K562 (cell line): ENCODE data around the gene POU3F3. TPM values are rescaled to one million over a fixed set of nuclear protein-coding genes. Genes with fewer than 3 reads are reported as not detected.
A peak's percentile ranks its signal among the peaks of the same experiment; 100 is the strongest.

Source experiments
- ATAC-seq: fragments of 200-7000 bp; cut with Tn5 transposase; 3 replicates; pipeline ENCODE4 v1.9.1; 2020; ENCODE audit warnings: moderate library complexity
- BruUV-seq: library from RNA; stranded (reverse); fragments of 400-500 nt; replicated peaks from 2 replicates; lab custom pipeline; 2021; lab: Mats Ljungman, UMichigan
- CTCF ChIA-PET: fragments of 300-600 bp; formaldehyde crosslinking; extraction: SDS; loops from one replicate; lab custom pipeline; 2021; ENCODE audit warnings: low intra/inter-chr PET ratio; lab: Yijun Ruan, JAX
- POLR2A ChIA-PET: fragments of 300-600, 350-650 bp; sonication (Branson Sonifier 250); formaldehyde crosslinking; extraction: SDS; loops from one replicate; lab custom pipeline; 2021; ENCODE audit warnings: antibody characterized with exemption, inconsistent platforms; lab: Yijun Ruan, JAX
- DNase-seq, 4 experiments: peaks; one replicate each; pipeline versions ENCODE4 v3.0.0 to v3.0.0-alpha.2; 2011 to 2018; ENCODE audit warnings: low spot score in 3 of 4, mixed read lengths in 3 of 4; ENCODE audit errors: extremely low read depth in 1 of 4
- FAIRE-seq: peaks from 2 replicates; lab custom pipeline; 2011; peaks lifted over from hg19 to GRCh38; lab: Jason Lieb, UNC
- H2AFZ ChIP-seq: 2 replicates; pipeline ENCODE4 v1.6.0; 2011; ENCODE audit warnings: low read depth, low read length, control low read depth, inconsistent platforms
- H3K27ac ChIP-seq: fragments of 200-600 bp; 3 replicates; pipeline ENCODE4 v1.8.0; 2011; ENCODE audit warnings: low read depth, mild to moderate bottlenecking, control low read depth, inconsistent platforms, low read length, moderate library complexity, mixed read lengths; ENCODE audit errors: extremely low read depth
- H3K27me3 ChIP-seq, 2 experiments: fragments of 300-600 bp in 1 of 2; 2 replicates in 1 of 2; 3 replicates in 1 of 2; pipeline versions ENCODE4 v1.6.0 to v1.8.0; 2011; ENCODE audit warnings: inconsistent platforms in 2 of 2, low read length in 2 of 2, mild to moderate bottlenecking in 1 of 2, mixed read lengths in 1 of 2, moderate library complexity in 1 of 2; ENCODE audit not compliant: control insufficient read depth in 2 of 2, insufficient read depth in 2 of 2
- H3K36me3 ChIP-seq: fragments of 300-600 bp; 3 replicates; pipeline ENCODE4 v1.8.0; 2011; ENCODE audit warnings: mild to moderate bottlenecking, low read length, inconsistent platforms; ENCODE audit not compliant: control insufficient read depth, insufficient read depth
- H3K4me1 ChIP-seq, 2 experiments: fragments of 200-600 bp in 1 of 2; replicated peaks in 1 of 2; 2 replicates in 1 of 2; 3 replicates in 1 of 2; pipeline versions ENCODE4 v1.5.1 to v1.8.0; 2011; ENCODE audit warnings: inconsistent platforms in 2 of 2, low read length in 2 of 2, mild to moderate bottlenecking in 1 of 2, mixed read lengths in 1 of 2, moderate library complexity in 1 of 2; ENCODE audit not compliant: control insufficient read depth in 2 of 2, insufficient read depth in 2 of 2
- H3K4me2 ChIP-seq: 2 replicates; pipeline ENCODE4 v1.6.1; 2011; ENCODE audit warnings: low read length, control low read depth, inconsistent platforms, mixed read lengths; ENCODE audit not compliant: insufficient read depth
- H3K4me3 ChIP-seq: fragments of 200-600 bp; sonication (generic), shearing (Covaris generic); 2 replicates; pipeline ENCODE4 v1.5.1; 2016; ENCODE audit warnings: control low read depth, inconsistent platforms
- H3K79me2 ChIP-seq: fragments of 200-600 bp; 3 replicates; pipeline ENCODE4 v1.8.0; 2011; ENCODE audit warnings: low read length, inconsistent platforms; ENCODE audit not compliant: control insufficient read depth, insufficient read depth
- H3K9ac ChIP-seq, 2 experiments: 2 replicates each; pipeline versions ENCODE4 v1.6.0 to v1.6.1; 2011; ENCODE audit warnings: low read depth in 2 of 2, low read length in 2 of 2, control low read depth in 1 of 2, inconsistent platforms in 1 of 2, mild to moderate bottlenecking in 1 of 2, mixed read lengths in 1 of 2; ENCODE audit not compliant: insufficient read depth in 1 of 2
- H3K9me1 ChIP-seq: one replicate; pipeline ENCODE4 v1.6.0; 2011; ENCODE audit warnings: inconsistent platforms, mild to moderate bottlenecking, low read length, moderate library complexity; ENCODE audit not compliant: control insufficient read depth, insufficient read depth
- H3K9me3 ChIP-seq: replicated peaks from 2 replicates; pipeline ENCODE4 v1.5.1; 2011; ENCODE audit warnings: low read depth, low read length, inconsistent platforms; ENCODE audit not compliant: control insufficient read depth, insufficient read depth
- H4K20me1 ChIP-seq: replicated peaks from 2 replicates; pipeline ENCODE4 v1.6.1; 2011; ENCODE audit warnings: low read length, inconsistent platforms, mixed read lengths; ENCODE audit not compliant: control insufficient read depth, insufficient read depth
- PHF20 ChIP-seq: fragments of 450-650 bp; IDR thresholded peaks from 2 replicates; pipeline ENCODE4 v1.6.1; 2018; ENCODE audit not compliant: partially characterized antibody
- WGBS: fragments of 100-300 bp; shearing (Covaris generic); methylation state at CpG from one replicate; pipeline ENCODE4 v1.1.6; 2016; ENCODE audit warnings: low coverage, mixed read lengths; ENCODE audit not compliant: insufficient coverage; ENCODE audit errors: missing lambda C conversion rate; 5-methylcytosine and 5-hydroxymethylcytosine counted together
- in situ Hi-C: fragments of 300-500 bp; cut with MboI; formaldehyde crosslinking; loops from 4 replicates; pipeline ENCODE4 v1.15.0; 2018; ENCODE audit warnings: inconsistent platforms, mixed read lengths
- intact Hi-C: fragments of 100-400 bp; cut with micrococcal nuclease; formaldehyde crosslinking; loops from 2 replicates; pipeline ENCODE4 v1.14.2; 2022
- polyA plus RNA-seq, 8 experiments: library from polyadenylated mRNA; depleted of rRNA in 4 of 8; stranded (reverse) in 5 of 8; unstranded in 3 of 8; fragments of >200 nt; fragmentation: Nextera tagmentation in 2 of 8; fragmentation: Illumina TruSeq in 1 of 8; extraction: Ambion mirVana in 2 of 8; extraction: Trizol in 1 of 8; gene quantifications; 2 replicates each; pipeline versions ENCODE4 v1.2.1 to v1.2.3, GENCODE V29; 2011 to 2014; ENCODE audit warnings: inconsistent platforms in 1 of 8, missing spikeins in 1 of 8
- total RNA-seq, 7 experiments: library from RNA; depleted of rRNA in 6 of 7; stranded (reverse); fragments of >200 nt in 6 of 7; fragmentation: Illumina TruSeq in 2 of 7; extraction: Trizol in 2 of 7; gene quantifications; 2 replicates each; pipeline versions ENCODE4 v1.2.1 to v1.2.3, GENCODE V29; 2011 to 2021; ENCODE audit warnings: low replicate concordance in 1 of 7
- TF ChIP-seq, protein P1 (sequence below): fragments of 450-650 bp; IDR thresholded peaks from 2 replicates; pipeline ENCODE4 v1.6.1; 2018; ENCODE audit not compliant: partially characterized antibody

The POU3F3 gene
- total and polyA plus RNA-seq, 9 of the 15 experiments (the other 6 are each of a cell fraction or from before 2014, with no cell fraction given) = not detected

DNA sequence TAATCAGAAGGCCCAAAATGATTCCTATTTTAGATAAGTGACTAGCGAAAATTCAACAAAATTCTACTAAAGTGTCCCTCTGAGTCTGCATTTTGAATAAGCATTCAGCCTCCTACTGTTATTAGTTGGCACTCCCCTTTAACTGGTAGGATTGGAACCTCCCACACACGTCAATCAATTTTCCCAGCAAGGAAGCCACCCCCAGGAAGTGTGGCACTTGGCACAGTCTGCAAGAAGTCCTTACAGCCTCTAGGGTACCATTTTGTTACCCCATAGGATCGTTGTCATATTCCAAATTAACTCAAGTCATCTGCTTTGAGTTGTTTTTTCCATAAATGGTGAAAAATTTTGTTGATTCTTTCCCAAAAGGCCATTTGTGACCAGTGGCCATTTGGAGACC is 33.8 kb upstream of the POU3F3 start:
- no peak for DNase-seq
- TF ChIP-seq, protein P1, sequence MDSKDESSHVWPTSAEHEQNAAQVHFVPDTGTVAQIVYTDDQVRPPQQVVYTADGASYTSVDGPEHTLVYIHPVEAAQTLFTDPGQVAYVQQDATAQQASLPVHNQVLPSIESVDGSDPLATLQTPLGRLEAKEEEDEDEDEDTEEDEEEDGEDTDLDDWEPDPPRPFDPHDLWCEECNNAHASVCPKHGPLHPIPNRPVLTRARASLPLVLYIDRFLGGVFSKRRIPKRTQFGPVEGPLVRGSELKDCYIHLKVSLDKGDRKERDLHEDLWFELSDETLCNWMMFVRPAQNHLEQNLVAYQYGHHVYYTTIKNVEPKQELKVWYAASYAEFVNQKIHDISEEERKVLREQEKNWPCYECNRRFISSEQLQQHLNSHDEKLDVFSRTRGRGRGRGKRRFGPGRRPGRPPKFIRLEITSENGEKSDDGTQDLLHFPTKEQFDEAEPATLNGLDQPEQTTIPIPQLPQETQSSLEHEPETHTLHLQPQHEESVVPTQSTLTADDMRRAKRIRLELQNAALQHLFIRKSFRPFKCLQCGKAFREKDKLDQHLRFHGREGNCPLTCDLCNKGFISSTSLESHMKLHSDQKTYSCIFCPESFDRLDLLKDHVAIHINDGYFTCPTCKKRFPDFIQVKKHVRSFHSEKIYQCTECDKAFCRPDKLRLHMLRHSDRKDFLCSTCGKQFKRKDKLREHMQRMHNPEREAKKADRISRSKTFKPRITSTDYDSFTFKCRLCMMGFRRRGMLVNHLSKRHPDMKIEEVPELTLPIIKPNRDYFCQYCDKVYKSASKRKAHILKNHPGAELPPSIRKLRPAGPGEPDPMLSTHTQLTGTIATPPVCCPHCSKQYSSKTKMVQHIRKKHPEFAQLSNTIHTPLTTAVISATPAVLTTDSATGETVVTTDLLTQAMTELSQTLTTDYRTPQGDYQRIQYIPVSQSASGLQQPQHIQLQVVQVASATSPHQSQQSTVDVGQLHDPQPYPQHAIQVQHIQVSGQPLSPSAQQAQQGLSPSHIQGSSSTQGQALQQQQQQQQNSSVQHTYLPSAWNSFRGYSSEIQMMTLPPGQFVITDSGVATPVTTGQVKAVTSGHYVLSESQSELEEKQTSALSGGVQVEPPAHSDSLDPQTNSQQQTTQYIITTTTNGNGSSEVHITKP = peak; percentile 60
- no peak for TF ChIP-seq PHF20
- TF ChIP-seq, all 486 proteins: peak for 1
- intact Hi-C loops = no loop called here
- Histone ChIP-seq H2AFZ (no peak overlapping the region), H3K79me2 (no peaks in the 10 kb centered on the region), H3K4me3 (no peak overlapping the region), H3K9ac (no peak overlapping the region), H3K4me1 (no peaks in the 10 kb centered on the region), H3K27ac (no peak overlapping the region), H3K9me1 (no peaks in the 10 kb centered on the region), H3K27me3 (peaks cover 0 to 6% of the 10 kb centered on the region in 2 experiments; a peak in 1 of 5 replicates), H3K9me3 (no peaks in the 10 kb centered on the region), H3K4me2 (no peak overlapping the region), H3K36me3 (no peaks in the 10 kb centered on the region), H4K20me1 (no peaks in the 10 kb centered on the region)
- FAIRE-seq (no peak), ATAC-seq (no peak)
- no TSS peak for BruUV-seq
- 0% methylated on average over 3 of the region's 3 CpGs for WGBS
- POLR2A ChIA-PET = no interaction called here
- CTCF ChIA-PET = no interaction called here
- in situ Hi-C loops = no loop called here
